Stimulated activated effector memory CD8-positive, alpha-beta T cell treated with anti-CD3 and anti-CD28 coated beads, Interleukin-12 subunit alpha, Interleukin-12 subunit beta, amount 100 ng/mL, for 72 hours (primary cell): ENCODE data around the gene PTPRR.
A peak's percentile ranks its signal among the peaks of the same experiment; 100 is the strongest.

Source experiments
- ATAC-seq: fragments of 150-1000 bp; cut with Tn5 transposase; 2 replicates; pipeline ENCODE4 v1.10.0; 2021
- DNase-seq, 2 donors: peaks; one replicate each; pipeline ENCODE4 v3.0.0; 2021 to 2022; ENCODE audit warnings: low spot score in 2 of 2
- H3K27ac Mint-ChIP-seq: one replicate; pipeline ENCODE4 v1.8.0; 2022; ENCODE audit warnings: mild to moderate bottlenecking, mixed read lengths
- H3K36me3 Mint-ChIP-seq: one replicate; pipeline ENCODE4 v1.8.0; 2022; ENCODE audit warnings: mild to moderate bottlenecking, mixed read lengths
- H3K4me1 Mint-ChIP-seq: one replicate; pipeline ENCODE4 v1.8.0; 2022; ENCODE audit warnings: mixed read lengths
- H3K4me3 Mint-ChIP-seq: one replicate; pipeline ENCODE4 v1.8.0; 2022; ENCODE audit warnings: mild to moderate bottlenecking, mixed read lengths
- H3K9me3 Mint-ChIP-seq: one replicate; pipeline ENCODE4 v1.8.0; 2022; ENCODE audit warnings: mixed read lengths

PTPRR gene

GRCh38 chr12:70628701-70629480, 291.6 kb downstream of the PTPRR start:
- Mint-ChIP-seq H3K4me3 (no peak overlapping the region), H3K27ac (no peak overlapping the region), H3K4me1 (no peaks in the 10 kb centered on the region), H3K36me3 (no peaks in the 10 kb centered on the region), H3K9me3 (peaks cover 3% of the 10 kb centered on the region)
- ATAC-seq (no peak), DNase-seq (no peak)

GRCh38 chr12:70627677-70628076, 292.9 kb downstream of the PTPRR start:
- Mint-ChIP-seq H3K27ac (no peak overlapping the region), H3K4me1 (no peaks in the 10 kb centered on the region), H3K4me3 (no peak overlapping the region), H3K36me3 (no peaks in the 10 kb centered on the region), H3K9me3 (peaks cover 3% of the 10 kb centered on the region)
- ATAC-seq (no peak), DNase-seq (no peak)

GRCh38 chr12:70626180-70626579, 294.4 kb downstream of the PTPRR start:
- peaks cover 3% of the 10 kb centered on the region for H3K9me3 Mint-ChIP-seq
- no peak overlapping the region for H3K27ac Mint-ChIP-seq
- DNase-seq = no peak
- H3K36me3 Mint-ChIP-seq = no peaks in the 10 kb centered on the region
- no peak for ATAC-seq
- H3K4me3 Mint-ChIP-seq = no peak overlapping the region
- H3K4me1 Mint-ChIP-seq = no peaks in the 10 kb centered on the region

- Mint-ChIP-seq H3K4me3 (no peak overlapping the region), H3K36me3 (no peaks in the 10 kb centered on the region), H3K4me1 (no peaks in the 10 kb centered on the region), H3K9me3 (no peaks in the 10 kb centered on the region), H3K27ac (no peak overlapping the region)
- no peak for ATAC-seq
- no peak for DNase-seq
Measured at GRCh38 chr12:70619471-70620152, 300.9 kb downstream of the PTPRR start.

DNA sequence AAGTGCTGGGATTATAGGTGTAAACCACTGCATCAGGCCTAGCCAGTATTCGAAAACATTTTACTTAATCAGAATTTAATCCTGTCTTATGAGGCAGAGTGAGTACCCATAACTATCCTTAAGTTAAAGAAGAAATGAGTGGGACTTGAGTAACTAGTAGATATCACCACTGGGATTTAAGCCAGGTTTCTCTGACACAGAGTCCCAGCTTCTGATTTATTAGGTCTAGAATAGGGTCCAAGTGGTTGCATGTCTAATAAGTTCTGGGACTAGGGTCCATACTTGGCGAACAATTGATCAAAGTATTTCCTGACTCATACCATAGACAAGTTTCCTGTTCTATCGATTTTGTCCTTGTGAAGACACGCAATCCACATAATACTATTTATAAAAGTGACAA, 302.2 kb downstream of the PTPRR start:
- no peaks in the 10 kb centered on the region for H3K9me3 Mint-ChIP-seq
- no peak overlapping the region for H3K4me3 Mint-ChIP-seq
- ATAC-seq = no peak
- DNase-seq = no peak
- no peaks in the 10 kb centered on the region for H3K4me1 Mint-ChIP-seq
- H3K36me3 Mint-ChIP-seq = no peaks in the 10 kb centered on the region
- no peak overlapping the region for H3K27ac Mint-ChIP-seq

- Mint-ChIP-seq H3K9me3 (no peaks in the 10 kb centered on the region), H3K4me1 (no peaks in the 10 kb centered on the region), H3K36me3 (no peaks in the 10 kb centered on the region), H3K4me3 (no peak overlapping the region), H3K27ac (no peak overlapping the region)
- ATAC-seq (no peak), DNase-seq (no peak)
Measured at GRCh38 chr12:70617450-70617849, 303.1 kb downstream of the PTPRR start.

GRCh38 chr12:70615174-70615866, 305.2 kb downstream of the PTPRR start:
- ATAC-seq (no peak), DNase-seq (no peak)
- Mint-ChIP-seq H3K4me1 (no peaks in the 10 kb centered on the region), H3K9me3 (no peaks in the 10 kb centered on the region), H3K36me3 (no peaks in the 10 kb centered on the region), H3K27ac (no peak overlapping the region), H3K4me3 (no peak overlapping the region)

- no peaks in the 10 kb centered on the region for H3K9me3 Mint-ChIP-seq
- ATAC-seq (peak; percentile 43), DNase-seq (no peak)
- H3K4me3 Mint-ChIP-seq = peak overlapping the region; percentile 1
- no peaks in the 10 kb centered on the region for H3K4me1 Mint-ChIP-seq
- H3K36me3 Mint-ChIP-seq = no peaks in the 10 kb centered on the region
- H3K27ac Mint-ChIP-seq = no peak overlapping the region
Measured at GRCh38 chr12:70609739-70610491, 310.6 kb downstream of the PTPRR start.

DNA sequence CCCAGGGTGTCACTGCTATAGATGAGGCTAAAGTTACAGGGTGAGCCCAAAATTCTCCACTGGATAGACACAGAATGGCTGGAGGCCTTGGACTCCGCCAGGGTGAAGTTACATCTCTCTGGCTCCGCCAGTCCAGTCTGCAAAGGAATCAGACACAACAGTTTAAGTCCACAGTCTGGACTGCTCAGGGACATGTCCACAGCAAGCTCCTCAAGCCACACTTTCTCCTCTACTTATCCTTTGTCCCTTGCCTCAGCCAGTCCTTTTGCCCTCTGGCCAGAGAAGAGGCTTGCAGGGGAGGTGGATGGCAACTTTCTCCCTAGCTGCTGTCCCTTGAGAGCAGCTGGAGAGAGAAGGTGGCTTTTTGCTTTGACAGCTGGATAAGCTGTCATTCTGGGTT, 311.3 kb downstream of the PTPRR start:
- Mint-ChIP-seq H3K9me3 (no peaks in the 10 kb centered on the region), H3K27ac (no peak overlapping the region), H3K36me3 (no peaks in the 10 kb centered on the region), H3K4me3 (no peak overlapping the region), H3K4me1 (no peaks in the 10 kb centered on the region)
- ATAC-seq (no peak), DNase-seq (no peak)

DNA sequence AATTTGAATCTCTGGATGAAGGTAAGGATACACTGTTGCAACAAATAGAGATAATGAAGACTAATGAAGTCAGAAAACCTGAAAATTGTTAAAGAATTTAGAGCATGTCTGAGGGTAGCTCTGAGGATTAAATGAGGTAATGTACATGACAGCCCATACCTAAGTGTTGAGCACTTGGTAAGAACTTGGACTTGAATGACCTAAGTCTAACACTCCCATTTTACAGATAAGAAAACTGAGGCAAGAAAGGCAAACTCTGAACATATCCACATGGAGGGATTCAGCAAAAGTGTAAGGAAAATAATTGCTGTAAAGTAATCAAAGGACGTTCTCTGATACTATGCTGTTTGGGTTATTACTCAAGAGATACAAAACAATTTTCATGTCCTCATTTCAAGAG, 312.4 kb downstream of the PTPRR start:
- DNase-seq (no peak), ATAC-seq (no peak)
- Mint-ChIP-seq H3K9me3 (no peaks in the 10 kb centered on the region), H3K4me3 (no peak overlapping the region), H3K36me3 (no peaks in the 10 kb centered on the region), H3K27ac (no peak overlapping the region), H3K4me1 (no peaks in the 10 kb centered on the region)

GRCh38 chr12:70607107-70607506, 313.4 kb downstream of the PTPRR start:
- ATAC-seq = no peak
- Mint-ChIP-seq H3K9me3 (no peaks in the 10 kb centered on the region), H3K4me3 (no peak overlapping the region), H3K36me3 (no peaks in the 10 kb centered on the region), H3K4me1 (no peaks in the 10 kb centered on the region), H3K27ac (no peak overlapping the region)
- no peak for DNase-seq

DNA sequence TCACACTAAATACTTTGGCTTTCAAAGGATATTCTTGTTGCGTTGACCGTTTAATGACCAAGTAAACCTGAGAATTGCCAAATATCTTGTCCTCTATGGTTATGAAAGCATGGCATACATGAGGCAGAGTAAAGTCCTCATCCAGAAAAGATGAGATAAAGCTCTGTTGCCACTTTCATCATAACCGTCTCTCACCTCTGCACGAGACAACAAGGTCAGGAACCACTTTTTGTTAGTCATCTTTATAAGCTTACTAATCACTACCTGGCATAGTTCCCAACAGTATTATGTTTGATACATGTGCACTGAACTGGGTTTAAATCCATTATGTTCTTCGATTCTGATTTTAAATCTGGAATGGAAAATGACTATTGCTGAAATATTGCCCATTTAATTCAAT, 314.6 kb downstream of the PTPRR start:
- H3K27ac Mint-ChIP-seq = no peak overlapping the region
- H3K9me3 Mint-ChIP-seq = no peaks in the 10 kb centered on the region
- no peaks in the 10 kb centered on the region for H3K36me3 Mint-ChIP-seq
- DNase-seq (no peak), ATAC-seq (no peak)
- H3K4me3 Mint-ChIP-seq = no peak overlapping the region
- no peaks in the 10 kb centered on the region for H3K4me1 Mint-ChIP-seq

DNA sequence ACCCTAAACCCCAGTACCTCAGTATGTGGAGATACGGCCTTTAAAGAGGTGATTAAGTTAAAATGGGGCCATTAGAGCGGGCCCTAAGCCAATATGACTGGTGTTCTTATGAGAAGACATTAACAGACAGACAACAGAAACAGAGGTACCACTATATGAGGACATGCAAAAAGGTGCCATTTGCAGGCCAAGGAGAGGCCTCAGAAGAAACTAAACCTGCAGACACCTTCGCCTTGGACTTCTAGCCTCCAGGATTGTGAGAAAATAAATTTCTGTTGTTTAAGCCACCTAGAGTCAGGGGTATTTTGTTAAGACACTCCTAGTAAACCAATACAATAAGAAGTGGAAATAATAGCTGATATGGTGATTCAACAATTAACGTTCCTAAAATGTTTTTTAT, 315.9 kb downstream of the PTPRR start:
- no peaks in the 10 kb centered on the region for H3K36me3 Mint-ChIP-seq
- no peaks in the 10 kb centered on the region for H3K9me3 Mint-ChIP-seq
- H3K4me1 Mint-ChIP-seq = no peaks in the 10 kb centered on the region
- no peak overlapping the region for H3K4me3 Mint-ChIP-seq
- no peak for ATAC-seq
- H3K27ac Mint-ChIP-seq = no peak overlapping the region
- no peak for DNase-seq

GRCh38 chr12:70603044-70603443, 317.5 kb downstream of the PTPRR start:
- DNase-seq (no peak), ATAC-seq (no peak)
- no peak overlapping the region for H3K4me3 Mint-ChIP-seq

GRCh38 chr12:70598467-70599193, 321.9 kb downstream of the PTPRR start:
- no peaks in the 10 kb centered on the region for H3K4me1 Mint-ChIP-seq
- H3K27ac Mint-ChIP-seq = no peak overlapping the region
- DNase-seq = no peak
- no peaks in the 10 kb centered on the region for H3K36me3 Mint-ChIP-seq
- H3K9me3 Mint-ChIP-seq = no peaks in the 10 kb centered on the region
- no peak for ATAC-seq
- H3K4me3 Mint-ChIP-seq = no peak overlapping the region

More at GRCh38 chr12:70603044-70603443, 317.5 kb downstream of the PTPRR start:
- H3K27ac Mint-ChIP-seq = no peak overlapping the region
- no peaks in the 10 kb centered on the region for H3K36me3 Mint-ChIP-seq
- H3K9me3 Mint-ChIP-seq = no peaks in the 10 kb centered on the region
- no peaks in the 10 kb centered on the region for H3K4me1 Mint-ChIP-seq
